C1 segment of cervical spinal cord (tissue), 14 donors: ENCODE data around the gene CAMTA1.
A peak's percentile ranks its signal among the peaks of the same experiment; 100 is the strongest.
"Not testable (repeated sequence)": the region's sequence is repeated elsewhere in the genome, so short reads cannot be mapped to it uniquely, and the experiment has no call there.

Experiments used
- DNase-seq, 14 donors: peaks; one replicate each; lab custom pipeline; 2025; lab: John Stamatoyannopoulos, UW

The CAMTA1 gene

GRCh38 chr1:7598058-7598457 is 812.8 kb downstream of the CAMTA1 start:
- not testable (repeated sequence) for DNase-seq

- not testable (repeated sequence) for DNase-seq
These were observed 819.7 kb downstream of the CAMTA1 start for GRCh38 chr1:7604906-7605305.

DNA sequence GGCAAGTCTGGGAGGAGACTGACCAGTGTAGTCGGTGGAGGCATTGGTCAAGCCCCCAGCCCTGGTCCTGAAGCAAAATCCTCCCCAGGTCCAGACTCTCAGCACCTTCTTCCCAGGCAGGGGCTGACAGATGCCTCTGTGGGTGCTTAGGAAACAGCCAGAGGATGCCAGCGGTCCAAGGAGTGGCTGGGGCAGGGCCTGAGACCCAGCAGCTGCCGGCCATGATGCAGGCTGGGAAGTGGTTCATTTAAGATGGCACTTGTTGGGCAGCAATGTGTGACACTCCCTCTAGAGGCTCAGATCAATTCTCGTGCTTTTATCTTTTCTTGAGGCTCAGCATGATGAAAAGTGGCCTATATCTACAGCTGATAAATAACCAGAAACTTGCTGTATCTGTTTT is 820.8 kb downstream of the CAMTA1 start:
- DNase-seq = no peak

- no peak for DNase-seq
These were observed 821.8 kb downstream of the CAMTA1 start for GRCh38 chr1:7607097-7607496.

DNA sequence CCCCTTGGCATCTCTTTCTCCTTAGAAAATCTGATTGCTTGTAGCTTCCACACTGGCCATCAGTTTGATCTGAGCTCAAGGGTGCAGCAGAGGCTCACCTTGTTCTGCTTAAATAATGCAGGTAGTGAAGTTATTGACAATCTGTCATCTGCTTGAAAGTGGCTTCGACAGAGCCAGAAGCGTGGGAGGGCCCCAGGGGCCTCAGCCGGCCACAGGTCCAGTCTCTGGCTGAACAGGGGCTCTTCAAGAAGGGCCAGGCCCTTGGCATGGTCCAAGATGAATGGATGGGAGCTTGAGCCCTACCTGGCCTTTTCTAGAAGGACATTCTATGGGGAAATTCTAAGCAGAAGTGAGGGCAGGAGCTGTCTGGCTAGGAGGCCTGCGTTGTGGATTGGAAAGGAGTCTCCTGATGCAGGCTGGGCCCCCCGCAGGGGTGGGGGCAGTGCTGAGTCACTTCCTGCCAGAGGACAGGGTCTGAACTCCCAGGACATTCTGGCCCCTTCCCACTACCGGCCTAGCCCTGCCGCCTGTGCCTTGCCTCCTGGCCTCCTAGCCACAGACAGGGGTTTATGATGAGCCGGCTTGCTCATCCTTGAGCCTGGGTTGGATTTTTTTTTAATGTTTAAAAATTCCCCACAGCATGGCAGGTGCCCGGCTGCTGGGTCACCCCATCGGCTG is 823.5 kb downstream of the CAMTA1 start:
- no peak for DNase-seq

DNA sequence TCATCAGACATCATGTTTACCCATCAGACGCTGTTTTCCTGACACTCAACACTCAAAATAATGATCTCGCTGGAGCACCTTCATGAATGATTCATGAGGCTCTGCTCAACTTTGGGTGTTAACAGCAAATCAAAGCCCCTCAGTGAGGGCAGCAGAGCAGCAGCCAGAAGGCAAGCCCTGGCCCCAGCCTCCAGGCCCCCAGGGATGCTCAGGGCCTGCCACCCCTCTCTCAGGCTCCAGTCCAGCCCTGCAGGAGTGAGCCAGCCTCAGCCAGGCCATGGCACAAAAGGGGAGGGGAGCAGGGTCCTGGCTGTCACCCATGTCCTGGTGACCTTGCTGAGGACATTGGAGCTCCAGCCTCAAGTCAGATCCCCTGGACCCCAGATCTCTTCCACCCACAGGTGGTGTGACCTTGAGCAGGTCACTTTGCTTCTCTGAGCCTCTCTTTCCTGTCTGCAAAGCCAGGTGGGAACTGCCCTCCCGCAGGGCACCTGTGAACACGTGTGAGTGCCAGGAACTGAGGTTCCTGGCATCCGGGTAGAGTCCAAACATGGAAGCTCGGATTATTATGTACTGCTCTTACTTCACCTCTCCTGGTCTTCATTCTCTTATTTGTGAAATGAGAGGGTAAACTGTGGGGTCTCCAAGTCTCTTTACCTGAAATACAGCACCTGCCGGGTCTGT is 824.2 kb downstream of the CAMTA1 start:
- no peak for DNase-seq

GRCh38 chr1:7610106-7610731 is 825.0 kb downstream of the CAMTA1 start:
- no peak for DNase-seq

GRCh38 chr1:7610936-7611335 is 825.7 kb downstream of the CAMTA1 start:
- DNase-seq = no peak

DNA sequence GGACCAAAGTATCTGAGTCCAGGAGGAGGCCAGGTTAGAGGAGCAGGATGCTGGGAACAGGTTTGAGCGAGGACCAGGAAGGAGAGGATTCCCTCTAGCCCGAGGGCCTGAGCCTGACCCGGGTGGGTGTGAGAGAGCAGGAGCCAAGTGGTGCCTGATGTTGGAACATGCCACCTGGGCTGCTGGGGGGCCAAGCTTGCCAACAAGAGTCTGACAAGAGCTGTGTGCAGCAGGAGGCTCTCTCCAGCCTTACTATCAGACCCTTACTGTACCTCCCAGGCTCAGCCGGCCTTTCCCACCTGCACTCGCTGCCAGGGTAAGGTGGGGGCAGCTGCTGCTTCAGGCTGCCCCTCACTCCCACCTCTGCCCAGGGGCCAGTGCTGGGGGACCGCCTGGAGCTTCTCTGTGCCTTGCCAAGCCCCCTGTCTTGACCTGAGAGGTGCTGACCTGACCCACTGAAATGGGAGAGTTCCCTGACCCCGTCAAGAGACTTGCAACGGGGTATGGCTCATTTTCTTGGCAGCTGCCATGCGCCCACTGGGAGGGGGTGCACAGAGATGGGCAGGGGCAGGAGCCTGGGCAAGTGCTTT is 826.3 kb downstream of the CAMTA1 start:
- no peak for DNase-seq

GRCh38 chr1:7613106-7613850 is 828.0 kb downstream of the CAMTA1 start:
- DNase-seq = peak in 1 of 14 donors; percentile 22

- DNase-seq = no peak
These were observed 828.6 kb downstream of the CAMTA1 start for GRCh38 chr1:7613851-7614205.

- no peak for DNase-seq
These were observed 829.4 kb downstream of the CAMTA1 start for GRCh38 chr1:7614576-7615074.

DNA sequence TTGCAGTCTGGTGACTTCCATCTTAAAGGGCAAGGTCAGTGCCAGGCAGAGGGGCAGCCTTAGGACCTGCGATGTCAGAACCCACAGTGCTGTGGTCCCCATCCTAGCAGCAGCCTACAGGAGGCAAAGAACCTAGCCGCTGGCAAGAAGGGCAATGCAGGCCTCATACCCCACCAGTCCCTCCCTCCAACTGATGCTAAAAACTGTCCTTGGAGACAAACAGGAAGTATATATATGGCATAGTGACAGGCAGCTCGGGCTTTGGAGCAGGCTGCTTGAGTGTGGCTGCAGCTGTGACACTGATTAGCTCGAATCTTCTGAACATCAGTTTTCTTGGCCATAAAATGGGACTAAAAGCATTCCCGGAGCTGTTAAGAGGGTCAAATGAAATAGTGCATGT is 829.9 kb downstream of the CAMTA1 start:
- no peak for DNase-seq

GRCh38 chr1:7616076-7616832 is 831.0 kb downstream of the CAMTA1 start:
- DNase-seq = peak in 3 of 14 donors; percentile 5 to 9 (median 9)

GRCh38 chr1:7616953-7617352 is 831.7 kb downstream of the CAMTA1 start:
- DNase-seq = peak in 1 of 14 donors; percentile 31

DNA sequence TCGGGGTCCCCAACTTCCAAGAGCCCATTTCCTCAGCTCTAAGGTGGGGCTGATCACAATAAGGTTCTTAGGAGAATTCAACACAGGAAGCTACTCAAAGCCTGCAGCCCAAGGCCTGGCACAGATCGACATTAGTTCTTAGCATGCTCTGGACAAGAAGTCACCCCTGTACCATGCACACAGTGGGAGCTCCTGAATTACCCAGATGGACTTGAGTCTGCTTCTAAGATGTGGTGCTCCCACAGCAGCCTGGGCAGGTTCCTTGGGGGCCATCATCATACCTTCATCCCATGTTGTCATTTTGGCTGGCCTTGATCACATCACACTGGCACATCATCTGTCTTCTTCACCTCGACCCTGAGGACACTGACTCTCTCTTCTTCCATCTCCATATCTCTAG is 832.6 kb downstream of the CAMTA1 start:
- DNase-seq = no peak

GRCh38 chr1:7620196-7620595 is 834.9 kb downstream of the CAMTA1 start:
- no peak for DNase-seq

DNA sequence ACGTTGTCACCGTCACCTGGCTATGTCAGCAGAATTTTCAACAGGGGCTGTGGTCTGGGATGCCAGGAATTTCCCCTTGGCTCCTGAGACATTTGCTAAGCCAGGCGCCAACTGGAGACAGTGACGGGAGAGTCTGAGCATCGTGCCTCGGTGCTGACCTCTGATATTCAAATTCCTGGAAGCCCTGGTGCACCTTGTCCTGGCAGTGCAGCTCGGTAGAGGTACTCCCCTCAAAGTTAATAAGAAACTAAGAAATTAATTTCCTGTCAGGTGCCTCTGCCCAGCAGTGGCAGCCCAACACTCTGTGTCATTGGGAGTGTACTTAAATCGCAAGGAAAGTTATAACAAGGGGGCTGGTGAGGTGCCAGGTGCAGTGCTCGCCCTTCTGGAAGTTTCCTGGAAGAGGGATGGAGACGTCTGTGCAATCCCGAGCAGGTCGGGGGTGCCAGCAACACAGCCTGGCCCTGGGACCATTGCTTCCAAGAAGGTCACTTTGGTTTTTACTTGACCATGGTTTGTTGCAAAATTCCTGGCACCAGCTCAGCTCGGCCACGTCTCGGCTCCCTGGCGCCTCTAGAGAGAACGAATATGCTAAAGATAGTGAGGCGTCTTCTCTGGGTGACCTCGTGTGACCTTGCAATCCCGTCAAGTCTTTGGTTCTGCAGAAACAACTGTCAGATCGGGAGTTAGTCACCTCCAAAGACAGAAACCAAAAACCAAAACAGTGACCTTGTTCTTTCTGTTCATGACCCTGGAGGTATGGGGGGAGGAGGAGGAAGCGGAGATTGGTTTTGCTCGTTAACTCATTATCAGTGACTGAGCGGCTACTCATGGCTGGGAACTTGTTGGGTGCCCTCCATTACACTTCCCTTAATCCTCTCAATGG is 836.3 kb downstream of the CAMTA1 start:
- DNase-seq = no peak

DNA sequence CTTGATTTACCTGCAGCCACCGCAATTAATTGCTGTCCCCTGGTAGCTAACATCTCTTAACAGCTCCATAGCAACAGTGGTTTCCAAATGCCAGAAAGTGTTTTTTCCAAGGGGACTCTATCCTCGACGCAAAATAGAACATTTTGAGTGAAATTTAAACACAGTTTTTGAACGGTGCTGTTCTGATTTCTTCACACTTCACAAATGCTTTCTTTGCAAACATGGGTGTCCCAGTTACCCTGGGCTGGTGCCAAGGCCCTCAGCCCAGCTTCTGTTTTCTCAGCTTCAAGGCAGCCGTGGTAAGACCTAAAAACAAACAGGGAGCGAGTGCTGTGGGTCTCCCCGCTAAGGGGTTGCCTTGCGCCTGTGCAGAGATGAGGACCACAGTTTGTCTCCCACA is 838.6 kb downstream of the CAMTA1 start:
- DNase-seq = peak in 6 of 14 donors; percentile 4 to 41 (median 18)
